RWPE1 (cell line): ENCODE data around the gene DUSP18.
"Not testable (repeated sequence)": the region's sequence is repeated elsewhere in the genome, so short reads cannot be mapped to it uniquely, and the experiment has no call there.

Experiments used
- CTCF ChIA-PET: fragments of 350-600 bp; sonication (Branson Sonifier 250); formaldehyde crosslinking; extraction: SDS; loops from one replicate; lab custom pipeline; 2021; lab: Yijun Ruan, JAX
- POLR2A ChIA-PET: fragments of 400-600 bp; formaldehyde crosslinking; extraction: SDS; loops from one replicate; lab custom pipeline; 2020; ENCODE audit warnings: antibody characterized with exemption; ENCODE audit not compliant: low non-redundant PET; lab: Yijun Ruan, JAX
- DNase-seq: peaks from one replicate; pipeline ENCODE4 v3.0.0; 2012; ENCODE audit warnings: low spot score
- H3K27ac ChIP-seq: fragments of 450-650 bp; 2 replicates; pipeline ENCODE4 v1.5.1; 2017
- CTCF ChIP-seq: fragments of 450-650 bp; conservative IDR thresholded peaks from 2 replicates; pipeline ENCODE4 v1.5.1; 2017; ENCODE audit warnings: low read depth, mild to moderate bottlenecking

DUSP18 gene

GRCh38 chr22:30626413-30626812 lies 41.3 kb downstream of the DUSP18 start:
- CTCF ChIA-PET, result no interaction called here
- no peak for TF ChIP-seq CTCF
- POLR2A ChIA-PET, result no interaction called here

GRCh38 chr22:30619909-30620308 lies 47.8 kb downstream of the DUSP18 start:
- DNase-seq, POLR2A ChIA-PET, H3K27ac ChIP-seq, CTCF ChIA-PET: not testable (repeated sequence)

More at GRCh38 chr22:30626413-30626812, 41.3 kb downstream of the DUSP18 start:
- DNase-seq, result no peak
- no peak overlapping the region for H3K27ac ChIP-seq

GRCh38 chr22:30617819-30618218 lies 49.9 kb downstream of the DUSP18 start:
- CTCF ChIA-PET, result interaction anchor here (0.6 kb wide), 1 partner anchor 302 kb away, joined by 3 read pairs; no protein-coding TSS in a partner anchor
- POLR2A ChIA-PET, result no interaction called here
- no peak for TF ChIP-seq CTCF

GRCh38 chr22:30615543-30615954 lies 52.1 kb downstream of the DUSP18 start:
- TF ChIP-seq CTCF, result no peak
- H3K27ac ChIP-seq, result no peak overlapping the region
- DNase-seq, result no peak
- CTCF ChIA-PET, result interaction anchor here (0.6 kb wide), 1 partner anchor 9 kb away, joined by 3 read pairs; no protein-coding TSS in a partner anchor
- POLR2A ChIA-PET, result no interaction called here

More at GRCh38 chr22:30617819-30618218, 49.9 kb downstream of the DUSP18 start:
- DNase-seq, result no peak
- H3K27ac ChIP-seq, result no peak overlapping the region

- ChIA-PET CTCF (interaction anchor here (0.6 kb wide), 2 partner anchors 8 to 146 kb away, joined by 3 read pairs; no protein-coding TSS in a partner anchor), POLR2A (no interaction called here)
- H3K27ac ChIP-seq, result no peak overlapping the region
- DNase-seq, result no peak
- no peak for TF ChIP-seq CTCF
These were observed 52.8 kb downstream of the DUSP18 start for GRCh38 chr22:30614879-30615278.

GRCh38 chr22:30614268-30614667 lies 53.4 kb downstream of the DUSP18 start:
- no peak for TF ChIP-seq CTCF
- H3K27ac ChIP-seq, result no peak overlapping the region
- ChIA-PET CTCF (no interaction called here), POLR2A (no interaction called here)
- DNase-seq, result no peak

- CTCF ChIA-PET, result no interaction called here
- H3K27ac ChIP-seq, result no peak overlapping the region
- DNase-seq, result no peak
- POLR2A ChIA-PET, result no interaction called here
- TF ChIP-seq CTCF, result no peak
These were observed 54.9 kb downstream of the DUSP18 start for GRCh38 chr22:30612789-30613188.
